HG03159 (cell line): Measurements from ENCODE around the gene ABCA6.

ENCODE experiments used
- ATAC-seq: cut with Tn5 transposase; IDR thresholded peaks from one replicate; pipeline ENCODE4 v1.9.1; 2021; ENCODE audit warnings: mild to moderate bottlenecking, moderate library complexity; ENCODE audit not compliant: unreplicated experiment

ABCA6 gene

DNA sequence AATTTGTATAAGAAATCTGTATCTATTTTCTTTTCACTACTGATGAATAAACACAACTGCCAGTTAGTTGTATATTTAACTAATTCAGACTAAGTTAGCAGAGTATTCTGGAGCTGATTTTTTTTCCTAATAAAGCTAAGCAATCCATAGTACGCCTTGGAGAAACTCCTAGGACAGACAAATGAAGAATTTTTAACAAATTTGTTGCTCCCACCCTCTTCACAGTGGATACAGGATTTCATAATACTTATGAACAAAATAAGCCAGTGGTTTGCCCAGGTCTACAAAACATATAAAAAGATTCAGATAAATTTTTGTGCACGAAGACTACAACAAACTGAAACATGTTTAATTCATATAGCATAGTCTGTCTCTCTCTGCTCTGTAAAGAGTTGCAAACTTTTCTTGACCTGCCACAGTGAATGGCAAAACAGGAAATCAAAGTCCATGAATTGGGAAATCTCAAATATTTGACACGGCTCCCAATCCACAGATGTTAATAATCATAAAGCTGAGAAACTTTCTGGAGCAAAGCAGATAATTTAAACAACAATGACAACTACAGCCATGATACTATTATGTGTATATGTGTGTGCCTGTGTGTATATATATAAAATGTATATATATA is 594 bp upstream of the ABCA6 start:
- no peak for ATAC-seq

DNA sequence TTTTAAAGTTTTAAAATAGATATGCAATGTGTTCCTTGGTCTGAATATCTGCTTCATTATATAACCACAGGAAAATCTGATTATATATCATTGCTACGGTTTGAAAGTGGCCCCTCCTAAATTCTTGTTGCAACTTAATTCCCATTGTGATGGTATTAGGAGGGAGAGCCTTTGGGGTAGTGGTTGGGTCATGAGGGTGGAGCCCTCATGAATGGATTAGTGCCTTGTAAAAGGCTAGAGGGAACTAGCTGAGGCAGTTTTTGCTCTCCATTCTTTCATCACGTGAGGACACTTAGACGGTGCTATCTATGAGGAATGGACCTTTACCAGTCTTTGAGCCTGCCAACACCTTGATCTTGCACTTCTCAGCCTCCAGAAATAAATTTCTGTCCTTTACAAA is 7.6 kb downstream of the ABCA6 start:
- no peak for ATAC-seq

GRCh38 chr17:69130627-69131296 is 10.9 kb downstream of the ABCA6 start:
- ATAC-seq, result no peak

GRCh38 chr17:69123626-69124025 is 18.1 kb downstream of the ABCA6 start:
- no peak for ATAC-seq

DNA sequence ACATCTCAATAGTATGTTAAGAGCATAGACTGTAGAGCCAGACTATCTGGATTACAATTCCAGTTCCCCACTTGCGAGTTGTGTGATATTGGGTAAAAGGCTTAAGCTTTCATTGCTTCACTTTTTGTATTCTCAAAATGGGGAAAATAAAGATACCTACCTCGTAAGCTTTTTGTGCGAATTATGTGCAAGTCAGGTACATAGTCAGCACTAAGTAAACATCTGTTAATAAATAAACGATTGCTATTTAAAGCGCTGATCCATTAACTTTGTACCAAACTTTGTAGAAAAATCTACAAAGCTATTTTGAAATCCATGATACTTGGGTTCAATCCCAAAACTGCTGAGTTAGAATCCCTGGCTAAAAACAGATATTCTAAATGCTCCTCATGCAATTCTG is 19.6 kb downstream of the ABCA6 start:
- ATAC-seq, result no peak

- ATAC-seq, result peak; percentile 61
These were observed 23.6 kb downstream of the ABCA6 start for GRCh38 chr17:69117855-69118784.

- no peak for ATAC-seq
These were observed 29.9 kb downstream of the ABCA6 start for GRCh38 chr17:69111794-69112193.

DNA sequence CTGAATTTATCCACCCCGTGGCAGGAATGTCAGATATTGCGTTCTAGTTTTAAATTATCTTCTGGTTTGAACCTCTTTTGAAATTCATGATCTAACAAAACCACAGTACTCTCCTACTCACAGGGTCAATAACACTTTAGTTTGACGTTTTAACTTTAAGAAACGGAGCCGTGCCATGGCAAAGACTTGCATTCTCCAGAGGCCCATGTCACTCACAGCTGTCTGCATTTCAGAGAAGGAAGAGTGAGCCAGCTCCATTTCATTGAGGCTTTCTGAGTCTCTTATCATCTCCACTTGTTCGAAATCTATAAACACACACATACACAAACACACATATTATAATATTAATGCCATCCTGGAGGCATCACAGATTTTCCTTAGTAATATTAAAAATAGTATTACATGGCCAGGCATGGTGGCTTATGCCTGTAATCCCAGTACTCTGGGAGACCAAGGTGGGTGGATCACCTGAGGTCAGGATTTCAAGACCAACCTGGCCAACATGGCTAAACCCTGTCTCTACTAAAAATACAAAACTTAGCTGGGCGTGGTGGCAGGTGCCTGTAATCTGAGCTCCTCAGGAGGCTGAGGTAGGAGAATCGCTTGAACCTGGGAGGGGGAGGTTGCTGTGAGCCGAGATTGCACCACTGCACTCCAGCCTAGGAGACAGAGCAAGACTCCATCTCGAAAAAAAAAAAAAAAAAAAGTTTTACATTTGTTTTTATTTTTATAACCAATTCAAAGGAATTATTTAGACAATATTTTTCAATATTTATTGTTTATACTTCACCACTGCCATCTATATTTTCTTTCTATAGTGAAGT is 35.6 kb downstream of the ABCA6 start:
- ATAC-seq, result no peak

GRCh38 chr17:69103557-69104233 is 38.0 kb downstream of the ABCA6 start:
- ATAC-seq, result no peak

DNA sequence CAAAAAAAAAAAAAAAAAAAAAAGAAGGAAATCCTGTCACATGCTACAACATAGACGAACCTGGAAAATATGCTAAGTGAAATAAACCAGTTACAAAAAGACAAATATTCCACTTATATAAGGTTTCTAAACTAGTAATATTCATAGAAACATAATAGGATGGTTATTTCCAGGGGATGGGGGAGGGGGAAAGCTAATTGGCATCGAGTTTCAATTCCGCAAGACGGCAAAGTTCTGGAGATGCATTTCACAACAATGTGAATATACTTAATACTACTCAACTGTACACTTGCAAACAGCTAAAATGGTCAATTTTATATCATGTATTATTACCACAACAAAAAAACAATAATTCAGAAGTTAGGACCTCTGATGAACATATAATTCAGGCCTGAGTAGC is 43.1 kb downstream of the ABCA6 start:
- ATAC-seq, result no peak

- no peak for ATAC-seq
These were observed 45.2 kb downstream of the ABCA6 start for GRCh38 chr17:69096541-69096940.

- no peak for ATAC-seq
These were observed 47.7 kb downstream of the ABCA6 start for GRCh38 chr17:69093995-69094394.

DNA sequence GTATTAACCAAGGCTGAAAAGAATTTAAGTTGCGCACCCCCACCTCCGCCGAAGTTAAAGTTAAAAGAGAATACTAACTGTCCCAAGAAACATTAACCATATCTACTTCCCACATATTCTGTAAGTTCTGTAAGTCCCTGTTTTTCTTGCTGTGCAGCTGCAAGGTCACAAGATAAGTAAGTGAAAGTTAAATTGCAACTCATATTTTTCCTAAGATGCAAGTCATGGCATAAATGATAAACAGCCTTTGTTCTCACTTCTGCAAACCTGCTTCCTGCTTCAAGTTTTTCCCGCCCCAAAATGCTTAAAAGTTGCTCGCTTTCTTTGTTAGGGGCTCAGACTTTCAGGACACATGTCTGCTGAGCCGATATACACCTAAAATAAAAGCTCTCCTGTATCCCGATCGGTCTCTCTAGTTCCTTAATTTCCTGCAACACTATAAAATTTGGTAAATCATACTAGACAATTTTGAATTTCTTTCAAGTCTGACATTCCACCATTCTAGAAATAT is 48.4 kb downstream of the ABCA6 start:
- peak; percentile 67 for ATAC-seq

GRCh38 chr17:69090365-69090764 is 51.3 kb downstream of the ABCA6 start:
- ATAC-seq, result no peak

- no peak for ATAC-seq
These were observed 53.0 kb downstream of the ABCA6 start for GRCh38 chr17:69088643-69089200.

DNA sequence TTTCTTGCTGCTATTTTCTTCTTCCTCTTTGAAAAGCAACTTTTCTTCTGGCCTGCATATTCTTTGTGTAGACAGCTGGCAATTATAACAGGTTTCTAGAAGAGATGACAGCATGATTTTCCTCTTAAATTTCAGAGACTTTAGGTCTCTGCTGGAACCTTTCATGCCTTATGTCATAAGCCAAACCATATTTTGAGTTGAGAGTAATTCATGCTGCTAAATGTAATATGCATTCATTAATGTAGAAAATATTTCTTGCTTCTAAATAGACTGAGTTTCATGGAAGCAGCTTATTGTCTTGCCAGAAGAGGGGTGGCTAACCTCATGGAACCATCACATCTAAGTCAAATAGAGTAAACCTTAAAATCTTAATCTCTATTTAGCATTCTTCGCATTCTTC is 55.1 kb downstream of the ABCA6 start:
- ATAC-seq, result no peak

DNA sequence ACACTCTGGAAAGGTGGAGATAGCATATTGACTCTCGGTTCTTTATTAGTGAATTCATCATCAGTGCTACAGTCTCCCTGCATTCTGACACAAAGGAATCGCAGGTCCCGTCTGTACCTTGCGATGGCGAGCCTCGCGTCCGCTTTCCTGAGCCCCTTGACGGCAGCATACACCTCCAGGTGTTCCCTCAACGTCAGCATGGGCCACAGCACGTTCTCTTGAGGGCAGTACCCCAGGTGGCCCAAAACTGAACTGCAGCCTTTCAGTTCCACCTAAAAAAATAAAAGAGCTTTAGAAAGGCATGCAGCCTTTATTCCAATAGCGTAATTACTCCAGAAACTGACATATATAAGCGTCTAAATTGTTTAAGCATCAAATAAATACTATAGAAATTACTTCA is 56.8 kb downstream of the ABCA6 start:
- no peak for ATAC-seq

- no peak for ATAC-seq
These were observed 59.0 kb downstream of the ABCA6 start for GRCh38 chr17:69082696-69083095.

GRCh38 chr17:69078864-69079263 is 62.8 kb downstream of the ABCA6 start:
- no peak for ATAC-seq

GRCh38 chr17:69075823-69076222 is 65.9 kb downstream of the ABCA6 start:
- no peak for ATAC-seq
